Keratinocyte (primary cell): ENCODE results near the gene TFEC. TPM values are rescaled to one million over a fixed set of nuclear protein-coding genes. Genes with fewer than 3 reads are reported as not detected.

Source experiments
- DNase-seq: peaks from one replicate; pipeline ENCODE4 v3.0.0-alpha.2; 2011; ENCODE audit warnings: low read depth, missing footprints, low spot score
- FAIRE-seq: peaks from 2 replicates; lab custom pipeline; 2011; peaks lifted over from hg19 to GRCh38; lab: Jason Lieb, UNC
- H2AFZ ChIP-seq: 2 replicates; pipeline ENCODE4 v1.6.0; 2012; ENCODE audit warnings: low read length, control low read depth, inconsistent platforms; ENCODE audit not compliant: control insufficient read depth
- H3K27ac ChIP-seq: 2 replicates; pipeline ENCODE4 v1.5.1; 2011; ENCODE audit warnings: low read length; ENCODE audit not compliant: control insufficient read depth, insufficient read depth
- H3K27me3 ChIP-seq: 3 replicates; pipeline ENCODE4 v1.6.0; 2011; ENCODE audit warnings: low read length; ENCODE audit not compliant: control insufficient read depth, insufficient read depth; ENCODE audit errors: extremely low read depth
- H3K36me3 ChIP-seq, 2 experiments: 2 replicates in 1 of 2; 3 replicates in 1 of 2; pipeline ENCODE4 v1.5.1; 2011; ENCODE audit warnings: low read length in 2 of 2, mild to moderate bottlenecking in 1 of 2; ENCODE audit not compliant: control insufficient read depth in 2 of 2, insufficient read depth in 2 of 2; ENCODE audit errors: extremely low read depth in 1 of 2
- H3K4me1 ChIP-seq: 3 replicates; pipeline ENCODE4 v1.5.1; 2011; ENCODE audit warnings: low read length; ENCODE audit not compliant: control insufficient read depth, insufficient read depth; ENCODE audit errors: extremely low read depth
- H3K4me2 ChIP-seq: 3 replicates; pipeline ENCODE4 v1.6.0; 2011; ENCODE audit warnings: low read depth, low read length; ENCODE audit not compliant: control insufficient read depth, insufficient read depth; ENCODE audit errors: extremely low read depth
- H3K4me3 ChIP-seq, 3 experiments: fragments of 200-600 bp in 1 of 3; sonication (generic) in 1 of 3; 2 replicates in 2 of 3; 3 replicates in 1 of 3; pipeline ENCODE4 v1.5.1; 2011 to 2016; ENCODE audit warnings: low read length in 3 of 3, mild to moderate bottlenecking in 3 of 3, control low read depth in 2 of 3, inconsistent platforms in 1 of 3, low read depth in 1 of 3, mixed read lengths in 1 of 3, mixed run types in 1 of 3, moderate library complexity in 1 of 3; ENCODE audit not compliant: control insufficient read depth in 2 of 3, insufficient read depth in 2 of 3; ENCODE audit errors: extremely low read depth in 1 of 3
- H3K79me2 ChIP-seq: 2 replicates; pipeline ENCODE4 v1.6.0; 2012; ENCODE audit warnings: low read length; ENCODE audit not compliant: control insufficient read depth, insufficient read depth
- H3K9ac ChIP-seq: 3 replicates; pipeline ENCODE4 v1.6.0; 2011; ENCODE audit warnings: low read length; ENCODE audit not compliant: control insufficient read depth, insufficient read depth; ENCODE audit errors: extremely low read depth
- H3K9me1 ChIP-seq: 3 replicates; pipeline ENCODE4 v1.6.0; 2011; ENCODE audit warnings: low read length; ENCODE audit not compliant: control insufficient read depth, insufficient read depth; ENCODE audit errors: extremely low read depth
- H3K9me3 ChIP-seq: 2 replicates; pipeline ENCODE4 v1.5.1; 2012; ENCODE audit warnings: low read depth, low read length; ENCODE audit not compliant: control insufficient read depth
- H4K20me1 ChIP-seq: 3 replicates; pipeline ENCODE4 v1.6.0; 2011; ENCODE audit warnings: low read length; ENCODE audit not compliant: control insufficient read depth, insufficient read depth; ENCODE audit errors: extremely low read depth
- CTCF ChIP-seq, 3 experiments: IDR thresholded peaks in 1 of 3; conservative IDR thresholded peaks in 1 of 3; optimal IDR thresholded peaks in 1 of 3; 2 replicates in 2 of 3; 3 replicates in 1 of 3; pipeline versions ENCODE3 to v1.5.1; 2011; ENCODE audit warnings: low read length in 3 of 3, mild to moderate bottlenecking in 3 of 3, moderate library complexity in 2 of 3, control low read depth in 1 of 3, inconsistent platforms in 1 of 3; ENCODE audit not compliant: insufficient read depth in 2 of 3; ENCODE audit errors: extremely low read depth in 1 of 3
- EZH2 ChIP-seq: IDR thresholded peaks from one replicate; pipeline ENCODE4 v1.6.1; 2012; ENCODE audit warnings: inconsistent platforms, mild to moderate bottlenecking, low read length, moderate library complexity
- dilution Hi-C: fragments of 300-500 bp; cut with MboI; formaldehyde crosslinking; loops from one replicate; pipeline ENCODE4 v1.7.0; 2020; ENCODE audit warnings: low sequenced_read_pairs; ENCODE audit not compliant: extremely low pct_ligation_motif_present
- polyA plus RNA-seq, 5 experiments: library from polyadenylated mRNA; depleted of rRNA in 3 of 5; stranded (reverse) in 3 of 5; stranded (forward) in 1 of 5; unstranded in 1 of 5; fragments of >200 nt; gene quantifications; 1 replicate in 1 of 5; 2 replicates in 3 of 5; 3 replicates in 1 of 5; pipeline versions ENCODE4 v1.2.1 to v1.2.3, GENCODE V29; 2011 to 2012; ENCODE audit warnings: missing spikeins in 2 of 5, low read depth in 1 of 5, low replicate concordance in 1 of 5

The TFEC gene
- polyA plus RNA-seq, 1 donor (not counting 4 experiments of a cell fraction or from before 2014, with no cell fraction given) = 0.08 TPM

- H3K4me1 ChIP-seq = no peaks in the 10 kb centered on the region
- TF ChIP-seq EZH2 (no peak), CTCF (optimal IDR thresholded peaks at IDR 0.05 in 1 of 3, IDR thresholded peaks at IDR 0.05 in 1 of 3, conservative IDR thresholded peaks at IDR 0.05 in 1 of 3; ENCODE audit: extremely low read depth in 1 of 3, insufficient read depth in 2 of 3, low read length in 3 of 3) (no peak)
- H4K20me1 ChIP-seq = no peaks in the 10 kb centered on the region
- H3K4me3 ChIP-seq = no peak overlapping the region
- no peak overlapping the region for H3K4me2 ChIP-seq
- dilution Hi-C loops = no loop called here
- no peak overlapping the region for H3K27ac ChIP-seq
- H3K9ac ChIP-seq = no peak overlapping the region
- FAIRE-seq (no peak), DNase-seq (no peak)
- H3K79me2 ChIP-seq = no peaks in the 10 kb centered on the region
- H3K27me3 ChIP-seq = no peaks in the 10 kb centered on the region
- no peaks in the 10 kb centered on the region for H3K9me1 ChIP-seq
- H2AFZ ChIP-seq = no peak overlapping the region
- H3K36me3 ChIP-seq = no peaks in the 10 kb centered on the region
- H3K9me3 ChIP-seq = no peaks in the 10 kb centered on the region
These were observed 79.0 kb downstream of the TFEC start for GRCh38 chr7:115951547-115951946.

- H3K4me2 ChIP-seq = no peak overlapping the region
- dilution Hi-C loops = no loop called here
- no peaks in the 10 kb centered on the region for H3K9me1 ChIP-seq
- H3K9me3 ChIP-seq = no peaks in the 10 kb centered on the region
- no peak for FAIRE-seq
- H2AFZ ChIP-seq = no peak overlapping the region
- TF ChIP-seq CTCF (optimal IDR thresholded peaks at IDR 0.05 in 1 of 3, IDR thresholded peaks at IDR 0.05 in 1 of 3, conservative IDR thresholded peaks at IDR 0.05 in 1 of 3; ENCODE audit: extremely low read depth in 1 of 3, insufficient read depth in 2 of 3, low read length in 3 of 3) (no peak), EZH2 (no peak)
- H3K27ac ChIP-seq = no peak overlapping the region
- no peaks in the 10 kb centered on the region for H4K20me1 ChIP-seq
- no peaks in the 10 kb centered on the region for H3K4me1 ChIP-seq
- H3K27me3 ChIP-seq = no peaks in the 10 kb centered on the region
- H3K9ac ChIP-seq = no peak overlapping the region
- H3K36me3 ChIP-seq = no peaks in the 10 kb centered on the region
- no peak for DNase-seq
- H3K79me2 ChIP-seq = no peaks in the 10 kb centered on the region
- no peak overlapping the region for H3K4me3 ChIP-seq
These were observed 88.8 kb downstream of the TFEC start for GRCh38 chr7:115941703-115942268.
